22Rv1 (cell line): ENCODE measurements around the gene SUMO2.

Source experiments
- ZFX ChIP-seq: fragments of 450-650 bp; IDR thresholded peaks from 2 replicates; pipeline ENCODE4 v1.6.1; 2017; ENCODE audit warnings: antibody characterized with exemption, borderline replicate concordance
- TF ChIP-seq, protein P1 (sequence below): fragments of 450-650 bp; IDR thresholded peaks from 2 replicates; pipeline ENCODE4 v1.5.1; 2017; ENCODE audit warnings: mild to moderate bottlenecking

DNA sequence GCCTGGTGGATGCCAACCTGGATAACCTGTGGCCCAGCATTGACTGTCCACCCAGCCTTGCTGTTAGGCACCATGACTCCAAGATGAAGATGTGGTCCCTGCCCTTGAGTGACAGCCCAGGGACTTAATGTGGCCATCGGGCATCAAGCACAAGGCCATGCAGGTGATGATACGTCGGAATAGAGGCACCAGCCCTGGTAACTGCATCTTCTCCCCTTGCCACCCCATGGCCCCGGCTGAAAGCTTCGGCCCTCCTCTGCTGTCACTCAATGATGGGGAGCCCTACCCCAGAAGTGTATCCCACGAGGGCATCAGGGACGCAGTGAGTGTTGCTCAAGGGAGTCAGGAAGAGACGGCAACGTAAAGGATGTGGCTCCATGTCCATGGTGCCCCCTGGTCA lies 53.2 kb downstream of the SUMO2 start:
- TF ChIP-seq, protein P1, sequence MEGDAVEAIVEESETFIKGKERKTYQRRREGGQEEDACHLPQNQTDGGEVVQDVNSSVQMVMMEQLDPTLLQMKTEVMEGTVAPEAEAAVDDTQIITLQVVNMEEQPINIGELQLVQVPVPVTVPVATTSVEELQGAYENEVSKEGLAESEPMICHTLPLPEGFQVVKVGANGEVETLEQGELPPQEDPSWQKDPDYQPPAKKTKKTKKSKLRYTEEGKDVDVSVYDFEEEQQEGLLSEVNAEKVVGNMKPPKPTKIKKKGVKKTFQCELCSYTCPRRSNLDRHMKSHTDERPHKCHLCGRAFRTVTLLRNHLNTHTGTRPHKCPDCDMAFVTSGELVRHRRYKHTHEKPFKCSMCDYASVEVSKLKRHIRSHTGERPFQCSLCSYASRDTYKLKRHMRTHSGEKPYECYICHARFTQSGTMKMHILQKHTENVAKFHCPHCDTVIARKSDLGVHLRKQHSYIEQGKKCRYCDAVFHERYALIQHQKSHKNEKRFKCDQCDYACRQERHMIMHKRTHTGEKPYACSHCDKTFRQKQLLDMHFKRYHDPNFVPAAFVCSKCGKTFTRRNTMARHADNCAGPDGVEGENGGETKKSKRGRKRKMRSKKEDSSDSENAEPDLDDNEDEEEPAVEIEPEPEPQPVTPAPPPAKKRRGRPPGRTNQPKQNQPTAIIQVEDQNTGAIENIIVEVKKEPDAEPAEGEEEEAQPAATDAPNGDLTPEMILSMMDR = no peak
- no peak for TF ChIP-seq ZFX
